Lower leg skin (tissue), 4 donors: ENCODE results near the gene AGAP3. TPM values are rescaled to one million over a fixed set of nuclear protein-coding genes. Genes with fewer than 3 reads are reported as not detected.

Source experiments
- DNase-seq, 2 donors: peaks; one replicate each; pipeline ENCODE4 v3.0.0-alpha.2; 2019; ENCODE audit warnings: low spot score in 2 of 2
- H3K4me3 ChIP-seq: fragments of 200-600 bp; sonication (generic); 2 replicates; pipeline ENCODE4 v1.5.1; 2017; ENCODE audit warnings: mild to moderate bottlenecking, low read depth; ENCODE audit not compliant: poor library complexity, severe bottlenecking
- POLR2A ChIP-seq, 2 donors: fragments of 450-650 bp; IDR thresholded peaks; one replicate each; pipeline ENCODE4 v1.6.1; 2016 to 2017; ENCODE audit warnings: antibody characterized with exemption in 2 of 2, mild to moderate bottlenecking in 1 of 2, moderate library complexity in 1 of 2
- WGBS, 2 donors: methylation state at CpG; one replicate each; pipeline ENCODE4 v1.1.5; 2018; 5-methylcytosine and 5-hydroxymethylcytosine counted together
- intact Hi-C: fragments of 100-400 bp; cut with DNase I; formaldehyde crosslinking; loops from one replicate; pipeline ENCODE4 v1.15.0; 2023; ENCODE audit warnings: low total_unique reads
- total RNA-seq, 4 donors: library from RNA; depleted of rRNA; stranded (reverse); fragments of >200 nt; gene quantifications; one replicate each; pipeline ENCODE4 v1.1.0, GENCODE V29; 2016
- TF ChIP-seq, protein P1 (sequence below), 3 donors: fragments of 450-650 bp; IDR thresholded peaks; one replicate each; pipeline ENCODE4 v1.5.1; 2016; ENCODE audit warnings: antibody characterized with exemption in 3 of 3, mild to moderate bottlenecking in 3 of 3, moderate library complexity in 2 of 3

The AGAP3 gene
- total RNA-seq, 4 donors from 2014 or later, result 81.2 to 132 (median 102) TPM

DNA sequence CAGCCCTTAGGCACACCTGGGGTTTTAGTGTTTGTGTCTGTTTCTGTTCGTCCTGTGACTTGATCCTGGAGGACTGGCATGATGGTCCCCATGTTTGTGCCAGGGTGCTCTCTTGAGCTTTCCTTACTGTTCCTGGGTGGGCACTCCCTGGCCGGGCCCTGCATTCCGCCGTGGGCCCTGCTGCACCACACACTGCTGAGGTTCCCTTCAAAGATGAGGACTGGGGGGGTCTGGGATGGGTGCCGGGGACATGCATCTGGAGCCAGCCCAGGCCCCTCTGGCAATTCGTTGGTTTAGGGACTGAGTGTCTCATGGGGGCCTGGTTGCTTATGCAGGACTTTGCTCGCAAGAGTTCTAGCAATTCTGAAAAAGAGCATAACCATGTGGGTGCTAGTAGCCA lies 4.7 kb downstream of the AGAP3 start:
- WGBS, 2 donors, result 90 to 92% methylated on average over 7 of the region's 7 CpGs
- no peak for DNase-seq
- TF ChIP-seq, protein P1, sequence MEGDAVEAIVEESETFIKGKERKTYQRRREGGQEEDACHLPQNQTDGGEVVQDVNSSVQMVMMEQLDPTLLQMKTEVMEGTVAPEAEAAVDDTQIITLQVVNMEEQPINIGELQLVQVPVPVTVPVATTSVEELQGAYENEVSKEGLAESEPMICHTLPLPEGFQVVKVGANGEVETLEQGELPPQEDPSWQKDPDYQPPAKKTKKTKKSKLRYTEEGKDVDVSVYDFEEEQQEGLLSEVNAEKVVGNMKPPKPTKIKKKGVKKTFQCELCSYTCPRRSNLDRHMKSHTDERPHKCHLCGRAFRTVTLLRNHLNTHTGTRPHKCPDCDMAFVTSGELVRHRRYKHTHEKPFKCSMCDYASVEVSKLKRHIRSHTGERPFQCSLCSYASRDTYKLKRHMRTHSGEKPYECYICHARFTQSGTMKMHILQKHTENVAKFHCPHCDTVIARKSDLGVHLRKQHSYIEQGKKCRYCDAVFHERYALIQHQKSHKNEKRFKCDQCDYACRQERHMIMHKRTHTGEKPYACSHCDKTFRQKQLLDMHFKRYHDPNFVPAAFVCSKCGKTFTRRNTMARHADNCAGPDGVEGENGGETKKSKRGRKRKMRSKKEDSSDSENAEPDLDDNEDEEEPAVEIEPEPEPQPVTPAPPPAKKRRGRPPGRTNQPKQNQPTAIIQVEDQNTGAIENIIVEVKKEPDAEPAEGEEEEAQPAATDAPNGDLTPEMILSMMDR (IDR thresholded peaks at IDR 0.05), result no peak
- TF ChIP-seq POLR2A (IDR thresholded peaks at IDR 0.05), result no peak

GRCh38 chr7:151091431-151091830 lies 5.2 kb downstream of the AGAP3 start:
- intact Hi-C loops, result no loop called here
- WGBS, 2 donors, result 56 to 58% methylated on average over 6 of the region's 6 CpGs
- H3K4me3 ChIP-seq, result no peak overlapping the region
- TF ChIP-seq, protein P1 (IDR thresholded peaks at IDR 0.05), result no peak
- TF ChIP-seq POLR2A (IDR thresholded peaks at IDR 0.05), result no peak
- DNase-seq, result no peak

More for the DNA sequence above, 4.7 kb downstream of the AGAP3 start:
- H3K4me3 ChIP-seq, result no peak overlapping the region
- intact Hi-C loops, result no loop called here

- intact Hi-C loops, result no loop called here
- TF ChIP-seq, protein P1 (IDR thresholded peaks at IDR 0.05), result no peak
- TF ChIP-seq POLR2A (IDR thresholded peaks at IDR 0.05), result no peak
- DNase-seq, result no peak
- WGBS, 2 donors, result 88 to 90% methylated on average over 14 of the region's 14 CpGs
- no peak overlapping the region for H3K4me3 ChIP-seq
These were observed 5.7 kb downstream of the AGAP3 start for GRCh38 chr7:151091988-151092387.

- no peak overlapping the region for H3K4me3 ChIP-seq
- intact Hi-C loops, result no loop called here
These were observed 7.5 kb downstream of the AGAP3 start for GRCh38 chr7:151093748-151094147.

GRCh38 chr7:151094675-151095074 lies 8.4 kb downstream of the AGAP3 start:
- intact Hi-C loops, result no loop called here
- no peak overlapping the region for H3K4me3 ChIP-seq
- WGBS, 2 donors, result 88% methylated on average over 5 of the region's 5 CpGs
- no peak for TF ChIP-seq POLR2A (IDR thresholded peaks at IDR 0.05)
- TF ChIP-seq, protein P1 (IDR thresholded peaks at IDR 0.05), result no peak
- no peak for DNase-seq

More at GRCh38 chr7:151093748-151094147, 7.5 kb downstream of the AGAP3 start:
- WGBS, 2 donors, result 93 to 96% methylated on average over 5 to 6 of the region's 6 CpGs
- no peak for DNase-seq
- TF ChIP-seq POLR2A (IDR thresholded peaks at IDR 0.05), result no peak
- TF ChIP-seq, protein P1 (IDR thresholded peaks at IDR 0.05), result no peak

- no peak for DNase-seq
- WGBS, 2 donors, result 56 to 58% methylated on average over 10 of the region's 10 CpGs
- TF ChIP-seq, protein P1 (IDR thresholded peaks at IDR 0.05), result no peak
- no peak for TF ChIP-seq POLR2A (IDR thresholded peaks at IDR 0.05)
- intact Hi-C loops, result no loop called here
- no peak overlapping the region for H3K4me3 ChIP-seq
These were observed 9.0 kb downstream of the AGAP3 start for GRCh38 chr7:151095123-151095797.
